ENCODE results near the gene ERBIN.
"Not testable (repeated sequence)": the region's sequence is repeated elsewhere in the genome, so short reads cannot be mapped to it uniquely, and the experiment has no call there.

The ERBIN gene

DNA sequence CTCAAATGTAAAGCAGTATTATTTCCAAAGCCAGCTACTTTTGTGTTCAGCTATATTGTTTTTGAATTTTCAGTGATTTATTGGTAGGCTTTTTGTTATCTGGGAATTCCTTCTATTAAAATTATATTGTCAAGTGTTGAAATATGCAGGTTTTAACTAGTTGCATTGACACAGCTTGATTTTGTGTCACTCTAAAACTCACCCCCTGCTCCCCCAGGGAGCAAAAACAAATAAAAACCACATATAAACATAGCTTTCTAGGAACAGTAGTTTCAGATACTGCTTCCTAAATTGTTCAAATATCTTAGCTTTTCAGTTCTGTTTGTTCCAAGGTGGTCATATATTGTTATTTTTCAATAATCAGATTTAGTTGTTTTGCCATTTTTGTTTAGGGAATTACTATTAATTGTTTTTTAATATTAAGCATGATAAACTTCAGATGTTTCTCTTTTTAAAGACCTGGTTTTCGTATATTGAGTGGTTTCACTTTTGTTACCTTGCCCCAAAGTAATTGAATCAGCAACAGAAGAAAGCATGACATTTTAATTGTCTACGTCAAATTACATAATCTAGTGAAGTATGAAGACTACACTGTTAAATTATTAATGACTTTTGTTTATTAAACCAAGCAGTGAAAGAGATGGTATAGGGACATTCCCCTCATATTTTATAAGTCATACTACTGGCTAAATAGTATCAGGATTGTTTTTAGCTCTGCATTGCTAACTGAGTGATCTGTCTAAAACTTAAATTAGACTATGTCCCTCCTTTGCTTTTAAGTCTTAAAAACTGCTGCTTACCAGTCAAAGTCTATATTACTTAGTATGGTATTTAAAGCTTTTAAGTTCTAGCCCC is 43.4 kb downstream of the ERBIN start:
- peak; percentile 21 for DNase-seq

DNA sequence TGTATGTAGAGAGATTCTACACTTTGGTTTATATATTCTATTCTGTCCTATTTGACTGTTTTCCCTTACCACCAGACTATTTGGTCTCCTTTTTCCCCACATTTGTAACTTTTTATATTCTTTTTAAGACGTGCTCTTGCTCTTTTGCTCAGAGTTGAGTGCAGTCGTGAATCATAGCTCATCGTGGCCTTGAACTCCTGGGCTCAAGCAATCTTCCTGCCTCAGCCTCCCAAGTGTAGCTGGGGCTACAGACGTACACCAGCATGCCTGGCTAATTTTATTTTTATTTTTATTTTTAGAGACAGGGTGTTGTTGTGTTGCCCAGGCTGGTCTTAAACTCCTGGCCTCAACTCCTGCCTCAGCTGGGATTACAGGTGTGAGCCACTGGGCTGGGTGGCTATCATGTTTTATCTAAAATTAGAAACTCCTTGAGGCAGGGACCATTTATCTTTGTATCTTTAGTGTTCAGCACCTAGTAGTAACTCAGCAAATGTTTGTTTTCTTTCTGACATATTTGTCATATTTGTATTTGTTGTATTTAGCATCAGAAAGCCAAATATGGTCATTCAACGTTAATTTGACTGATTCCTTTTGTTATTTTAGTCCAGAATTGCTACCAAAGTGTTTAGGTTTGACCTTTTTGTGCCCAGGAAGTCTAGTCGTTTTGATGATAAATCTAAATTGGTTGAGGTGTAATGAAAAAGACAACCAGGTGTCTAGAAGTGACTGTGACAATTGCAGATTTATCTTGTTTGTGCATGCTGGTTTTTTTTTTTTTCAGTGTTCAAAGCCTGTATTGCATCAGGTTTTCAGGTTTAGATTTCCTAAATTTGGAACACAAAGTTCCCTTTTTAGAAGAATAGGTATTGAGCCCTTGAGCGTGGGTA is 44.3 kb downstream of the ERBIN start:
- DNase-seq, result peak; percentile 34

DNA sequence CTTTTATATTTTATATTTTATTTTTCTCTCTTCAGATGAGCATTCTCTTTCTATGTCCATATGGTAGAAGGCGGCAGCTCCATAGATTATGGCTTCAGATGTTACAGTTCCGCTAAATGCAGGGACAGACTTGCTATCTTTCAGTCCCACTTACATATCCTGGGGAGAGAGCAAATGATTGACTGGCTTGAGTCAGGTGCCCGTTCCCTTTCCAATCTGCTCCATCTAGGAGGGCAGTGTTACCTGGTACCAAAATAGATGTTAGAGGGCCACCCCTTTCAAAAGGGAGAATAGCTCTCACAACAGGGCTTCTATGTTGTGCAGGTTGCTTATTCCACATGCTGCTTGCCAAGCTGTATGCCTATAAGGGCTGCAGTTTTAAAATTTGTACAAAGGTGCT is 45.3 kb downstream of the ERBIN start:
- DNase-seq, result no peak

DNA sequence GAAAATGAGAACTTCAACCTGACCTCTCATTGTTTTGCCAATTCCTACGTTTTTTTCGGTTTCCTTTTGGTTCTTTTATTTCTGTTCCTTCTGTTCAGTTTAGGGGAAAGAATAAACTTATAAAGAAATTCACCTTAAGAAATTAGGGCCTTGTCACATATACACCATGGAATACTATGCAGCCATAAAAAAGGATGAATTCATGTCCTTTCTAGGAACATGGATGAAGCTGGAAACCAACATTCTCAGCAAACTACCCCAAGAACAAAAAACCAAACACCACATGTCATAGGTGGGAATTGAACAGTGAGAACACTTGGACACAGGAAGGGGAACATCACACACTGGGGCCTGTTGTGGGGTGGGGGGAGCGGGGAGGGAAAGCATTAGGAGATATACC is 46.5 kb downstream of the ERBIN start:
- DNase-seq, result not testable (repeated sequence)

DNA sequence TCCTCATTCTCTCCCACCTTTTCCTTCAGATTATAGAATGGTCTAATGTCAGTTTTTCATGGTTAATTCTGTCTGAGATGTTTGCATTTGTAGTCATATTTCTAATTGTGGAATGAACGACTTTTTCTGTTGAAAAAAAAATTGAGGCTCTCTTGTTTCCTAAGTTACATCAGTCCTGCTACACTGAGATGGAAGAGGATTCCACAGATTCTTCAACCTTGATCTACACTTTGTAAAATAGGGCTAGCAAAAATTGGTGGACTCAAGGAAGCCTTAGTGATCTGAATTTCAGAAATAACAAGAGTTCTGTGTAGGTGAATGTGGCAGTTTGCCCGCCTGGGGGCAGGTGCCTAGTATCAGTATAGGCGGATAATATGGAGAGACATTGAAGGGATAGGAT is 51.9 kb downstream of the ERBIN start:
- DNase-seq, result no peak

DNA sequence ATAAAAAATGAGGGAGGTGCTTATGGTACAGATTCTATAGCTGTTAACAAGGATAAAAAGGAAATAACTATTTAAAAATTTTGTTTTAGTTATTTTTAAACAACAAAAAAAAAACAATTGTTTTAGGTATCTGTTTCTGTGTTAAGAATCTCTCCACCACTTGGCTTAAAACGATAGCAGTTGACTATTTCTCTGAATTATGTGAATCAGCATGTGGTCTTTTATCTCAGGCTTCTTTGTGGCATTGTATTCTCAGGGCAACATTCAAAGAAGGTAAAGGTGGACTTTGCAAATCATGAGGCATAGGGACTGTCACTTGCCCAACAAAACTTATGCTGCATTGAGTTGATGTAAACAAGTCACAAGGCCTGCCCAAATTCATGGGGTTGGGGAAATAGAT is 55.2 kb downstream of the ERBIN start:
- peak; percentile 59 for DNase-seq

DNA sequence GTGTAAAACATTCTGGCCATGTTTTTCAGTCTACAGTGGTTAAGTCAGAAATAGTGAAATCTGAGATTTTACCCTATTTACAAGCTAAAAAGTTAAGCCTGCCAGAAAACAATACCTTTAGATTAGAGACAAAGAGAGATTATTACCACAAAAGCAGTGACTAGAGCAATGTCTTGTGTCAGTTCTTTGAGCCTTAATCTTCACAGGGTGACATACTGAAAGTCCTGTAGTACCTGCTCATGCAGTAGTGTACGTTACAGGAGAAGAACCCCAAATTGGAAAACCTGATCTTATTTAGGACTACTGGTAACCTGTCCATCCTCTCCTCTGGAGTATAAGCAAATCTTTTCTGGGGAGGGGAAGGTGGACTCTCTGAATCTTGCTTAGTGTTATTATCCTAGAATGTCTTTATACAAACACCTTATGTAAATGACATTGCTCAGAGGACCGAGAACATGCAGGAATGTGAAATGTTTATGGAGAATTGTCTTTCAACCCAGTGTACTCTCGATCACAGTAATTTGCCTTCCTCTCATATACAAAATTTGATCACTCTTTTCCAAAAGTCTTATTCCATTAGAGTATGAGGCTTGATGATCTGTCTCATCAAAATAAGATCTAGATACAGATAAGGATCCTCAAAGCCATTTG is 55.7 kb downstream of the ERBIN start:
- no peak for DNase-seq

DNA sequence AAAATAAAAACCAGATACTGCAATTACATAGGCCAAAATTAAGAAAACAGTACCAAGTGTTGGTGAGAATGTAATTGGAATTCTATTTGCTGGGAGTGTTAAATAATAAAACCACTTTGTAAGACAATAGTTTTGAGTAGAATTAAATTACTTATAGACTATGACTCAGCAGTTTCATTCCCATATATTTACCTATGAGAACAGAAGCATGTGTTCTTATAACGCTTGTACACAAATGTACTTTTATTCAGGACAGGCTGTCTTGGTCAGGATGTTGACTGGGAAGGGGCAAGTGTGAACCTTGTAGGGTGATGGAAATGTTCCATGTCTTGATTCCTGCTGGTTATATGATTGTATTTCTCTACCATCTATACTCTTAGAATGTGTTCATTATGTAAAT is 56.3 kb downstream of the ERBIN start:
- no peak for DNase-seq

DNA sequence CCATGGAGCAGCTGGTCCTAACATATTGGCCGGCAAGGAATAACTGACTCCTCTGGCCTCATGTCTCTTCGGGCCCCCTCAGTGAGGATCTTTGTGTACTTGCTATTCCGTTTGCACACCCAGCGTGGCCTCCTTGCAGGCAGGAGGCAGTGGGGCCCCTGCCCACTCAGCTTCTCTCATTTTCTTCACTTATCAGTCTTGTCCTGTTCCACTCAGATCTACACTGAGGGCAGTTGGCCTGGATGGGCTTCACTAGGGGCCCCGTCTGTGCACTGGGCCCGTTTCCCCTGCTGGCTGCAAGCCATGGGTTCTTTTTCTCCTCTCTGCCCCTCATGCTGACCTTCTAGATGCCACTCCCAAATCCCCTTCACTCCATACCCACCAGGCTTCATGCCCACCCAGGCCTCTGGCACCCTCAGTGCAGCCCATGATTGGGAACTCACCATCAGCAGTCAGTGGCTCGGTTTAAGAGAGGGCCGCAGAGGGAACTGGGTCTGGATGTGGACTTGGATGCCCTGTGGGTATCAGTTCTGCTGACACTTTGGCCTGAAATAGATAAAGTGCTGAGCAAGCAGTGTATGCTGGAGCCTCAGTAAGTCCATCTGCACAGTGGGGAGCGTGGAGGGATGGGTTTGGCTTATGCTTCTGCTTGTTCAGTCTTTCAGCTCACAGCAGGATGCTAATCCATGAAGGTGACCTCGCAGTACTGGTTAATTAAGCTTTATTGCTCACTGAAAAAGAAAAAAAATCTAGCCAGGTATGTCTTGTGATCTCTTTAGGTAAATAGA is 57.9 kb downstream of the ERBIN start:
- no peak for DNase-seq

DNA sequence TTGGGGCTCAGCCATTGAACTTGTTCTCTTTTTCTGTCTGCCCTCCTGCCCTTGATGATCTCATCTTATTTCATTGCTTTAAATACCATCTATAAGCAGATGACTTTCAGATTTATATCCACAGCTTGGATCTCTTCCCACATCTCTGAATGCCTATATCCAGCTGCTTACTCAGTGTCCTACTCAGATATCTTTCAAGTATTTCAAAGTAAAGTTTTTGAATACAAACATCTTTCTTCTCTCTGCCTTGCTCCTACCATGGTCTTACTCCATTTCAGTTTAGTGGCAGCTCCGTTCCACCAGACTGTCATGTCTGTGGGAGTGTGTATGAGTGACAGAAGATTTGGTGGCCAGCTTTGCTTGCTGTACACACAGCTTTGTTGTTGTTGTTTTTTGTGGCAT is 59.7 kb downstream of the ERBIN start:
- peak; percentile 27 for DNase-seq

DNA sequence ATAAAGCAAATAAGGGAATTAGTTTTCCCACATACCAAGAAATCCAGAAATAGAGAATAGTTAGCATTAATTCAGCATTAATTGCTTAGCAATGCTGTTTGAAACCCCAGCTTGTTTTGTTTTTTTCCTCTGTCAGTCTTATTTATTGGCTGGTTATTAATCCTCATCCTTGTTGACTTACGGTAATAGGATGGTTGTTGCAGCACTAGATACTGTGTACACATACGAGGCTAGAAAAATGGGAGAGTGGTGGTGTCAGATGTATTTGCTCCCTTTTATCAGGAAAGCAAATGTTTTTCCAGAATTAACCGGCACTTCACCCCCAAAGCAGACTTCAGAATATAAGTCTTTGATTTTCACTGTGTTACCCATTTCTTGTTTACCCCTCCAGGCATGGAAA is 60.4 kb downstream of the ERBIN start:
- no peak for DNase-seq

DNA sequence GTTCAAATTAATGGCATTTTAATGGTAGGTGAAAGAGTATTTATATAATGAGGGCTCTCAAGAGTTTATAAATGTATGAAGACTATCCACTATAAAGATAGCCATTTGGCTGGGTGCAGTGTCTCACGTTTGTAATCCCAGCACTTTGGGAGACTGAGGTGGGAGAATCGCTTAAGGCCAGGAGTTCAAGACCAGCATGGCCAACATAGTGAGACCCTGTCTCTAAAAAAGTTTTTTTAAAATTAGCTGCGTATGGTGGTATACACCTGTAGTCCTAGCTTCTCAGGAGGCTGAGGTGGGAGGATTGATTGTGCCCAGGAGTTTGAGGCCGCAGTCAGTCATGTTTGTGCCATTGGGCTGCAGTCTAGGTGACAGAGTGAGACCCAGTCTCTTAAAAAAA is 61.6 kb downstream of the ERBIN start:
- no peak for DNase-seq

DNA sequence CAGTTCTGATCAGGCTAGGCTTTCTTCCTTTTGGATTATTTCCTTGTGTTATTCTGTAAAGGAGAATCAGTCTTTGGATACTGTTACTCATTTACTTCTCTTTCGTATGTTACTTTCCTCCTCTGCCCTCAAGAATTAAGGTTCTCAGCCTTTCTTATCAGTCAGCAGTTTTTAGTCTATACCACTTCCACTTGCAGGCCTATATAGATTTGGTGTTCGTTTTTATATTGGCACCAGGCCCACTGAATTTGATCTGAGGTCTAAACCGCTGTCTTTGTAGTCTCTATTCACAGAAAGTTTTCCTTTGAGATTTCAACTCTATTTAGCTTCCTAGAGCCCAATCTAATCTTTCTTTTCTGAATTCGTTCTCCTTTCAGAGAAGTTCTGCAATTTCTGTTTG is 62.8 kb downstream of the ERBIN start:
- peak; percentile 96 for DNase-seq

DNA sequence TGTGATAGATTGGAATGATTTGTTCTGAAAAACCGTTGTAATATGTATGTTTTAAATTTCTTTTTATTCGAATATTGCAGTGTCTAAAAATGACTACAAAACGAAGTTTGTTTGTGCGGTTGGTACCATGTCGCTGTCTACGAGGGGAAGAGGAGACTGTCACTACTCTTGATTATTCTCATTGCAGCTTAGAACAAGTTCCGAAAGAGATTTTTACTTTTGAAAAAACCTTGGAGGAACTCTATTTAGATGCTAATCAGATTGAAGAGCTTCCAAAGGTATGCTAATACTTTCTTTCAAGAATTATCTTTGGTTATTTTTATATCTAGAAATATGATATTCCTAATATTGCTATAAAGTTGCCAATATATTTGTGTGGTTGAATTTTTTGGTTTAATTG is 66.3 kb downstream of the ERBIN start:
- no peak for DNase-seq

DNA sequence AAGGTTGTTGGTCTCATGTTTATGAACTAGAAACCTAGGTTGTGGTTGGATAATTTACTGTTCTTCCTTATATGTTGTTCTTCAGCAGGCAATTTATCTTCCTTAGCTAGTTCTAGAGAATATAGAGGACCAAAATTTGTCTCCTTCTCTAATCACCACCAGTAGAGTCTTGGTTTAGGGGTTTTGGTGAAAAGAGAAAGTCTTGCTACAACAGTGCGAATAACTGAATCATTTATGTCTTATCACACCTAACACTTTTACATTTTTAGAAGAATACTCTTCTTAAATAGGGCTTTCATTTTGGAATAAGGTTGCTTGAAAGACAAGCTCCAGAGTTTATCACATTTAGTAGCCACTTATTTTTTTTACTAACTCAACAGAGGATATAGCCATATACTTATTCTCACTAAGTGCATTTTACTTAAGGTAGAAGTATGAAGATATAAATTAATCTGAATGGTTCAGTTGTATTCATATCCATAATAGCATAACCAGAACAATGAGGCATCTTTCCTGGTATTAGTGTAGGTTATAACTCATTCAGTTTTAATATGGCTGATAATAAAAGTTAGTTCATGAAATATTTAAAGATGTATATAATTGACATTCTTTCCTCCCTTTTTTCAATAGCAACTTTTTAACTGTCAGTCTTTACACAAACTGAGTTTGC is 67.9 kb downstream of the ERBIN start:
- no peak for DNase-seq

DNA sequence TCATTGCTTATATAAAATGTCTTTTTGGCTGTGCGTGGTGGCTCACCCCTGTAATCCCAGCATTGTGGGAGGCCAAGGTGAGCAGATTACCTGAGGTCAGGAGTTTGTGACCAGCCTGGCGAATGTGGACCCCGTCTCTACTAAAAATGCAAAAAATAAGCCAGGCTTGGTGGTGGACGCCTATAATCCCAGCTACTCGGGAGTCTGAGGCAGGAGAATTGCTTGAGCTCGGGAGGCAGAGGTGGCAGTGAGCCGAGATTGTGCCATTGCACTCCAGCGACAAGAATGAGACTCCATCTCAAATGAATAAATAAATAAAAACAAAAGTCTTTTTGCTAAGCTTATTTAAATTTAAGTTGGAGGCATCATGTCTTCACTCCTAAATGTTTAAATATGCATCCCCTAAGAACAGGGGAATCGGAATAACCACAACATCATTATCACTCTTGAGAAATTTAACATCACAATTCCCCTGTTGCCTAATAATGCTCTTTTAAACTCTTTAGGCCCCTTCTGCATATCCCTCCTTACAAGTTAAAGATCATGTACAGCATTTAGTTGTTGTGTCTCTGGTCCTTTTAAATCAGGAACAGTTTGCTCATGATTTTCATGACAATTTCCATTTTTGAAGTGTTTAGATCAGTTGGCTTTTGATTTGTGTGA is 72.8 kb downstream of the ERBIN start:
- no peak for DNase-seq

DNA sequence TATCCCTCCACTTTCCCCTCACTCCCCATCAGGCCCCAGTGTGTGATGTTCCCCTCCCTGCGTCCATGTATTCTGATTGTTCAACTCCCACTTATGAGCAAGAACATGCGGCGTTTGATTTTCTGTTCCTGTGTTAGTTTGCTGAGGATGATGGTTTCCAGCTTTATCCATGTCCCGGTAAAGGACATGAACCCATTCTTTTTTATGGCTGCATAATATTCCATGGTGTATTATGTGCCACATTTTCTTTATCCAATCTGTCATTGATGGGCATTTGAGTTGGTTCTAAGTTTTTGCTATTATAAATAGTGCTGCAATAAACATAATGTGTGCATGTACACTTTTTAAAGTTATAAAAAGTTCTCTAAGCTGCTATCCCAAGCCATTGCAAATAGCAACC is 75.6 kb downstream of the ERBIN start:
- DNase-seq, result no peak

DNA sequence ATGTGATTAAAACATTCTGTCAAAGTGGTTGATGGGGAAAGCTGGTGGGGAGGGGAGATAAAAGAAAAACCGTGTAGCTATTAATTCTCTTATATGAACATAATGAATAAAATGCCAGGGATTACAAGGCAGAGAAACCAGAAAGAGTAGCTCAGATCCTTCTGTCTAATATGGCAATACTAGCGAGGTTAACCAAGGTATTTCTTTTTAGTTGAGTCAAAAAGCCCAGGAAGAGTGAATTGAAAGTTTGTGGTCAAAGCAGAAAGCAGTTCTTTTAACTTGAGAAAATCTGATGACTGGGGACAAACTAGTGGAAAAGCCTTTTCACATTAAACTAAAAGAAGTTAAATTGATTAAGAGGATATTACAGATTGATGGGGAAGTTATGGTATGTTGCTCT is 76.0 kb downstream of the ERBIN start:
- no peak for DNase-seq

DNA sequence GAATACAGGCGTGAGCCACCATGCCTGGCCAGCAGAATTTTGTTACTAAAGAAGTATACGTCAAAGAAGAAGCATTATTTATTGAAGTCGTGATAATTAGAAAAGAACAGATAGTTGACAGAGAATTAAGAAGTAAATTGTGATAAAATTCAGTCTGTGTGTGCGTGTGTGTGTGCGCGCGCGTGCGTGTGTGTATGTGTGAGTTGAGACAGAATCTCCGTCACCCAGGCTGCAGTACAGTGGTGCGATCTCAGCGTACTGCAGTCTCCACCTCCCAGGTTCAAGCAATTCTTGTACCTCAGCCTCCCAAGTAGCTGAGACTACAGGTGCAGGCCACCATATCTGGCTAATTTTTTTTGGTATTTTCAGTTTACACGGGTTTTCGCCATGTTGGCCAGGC is 77.8 kb downstream of the ERBIN start:
- DNase-seq, result no peak

DNA sequence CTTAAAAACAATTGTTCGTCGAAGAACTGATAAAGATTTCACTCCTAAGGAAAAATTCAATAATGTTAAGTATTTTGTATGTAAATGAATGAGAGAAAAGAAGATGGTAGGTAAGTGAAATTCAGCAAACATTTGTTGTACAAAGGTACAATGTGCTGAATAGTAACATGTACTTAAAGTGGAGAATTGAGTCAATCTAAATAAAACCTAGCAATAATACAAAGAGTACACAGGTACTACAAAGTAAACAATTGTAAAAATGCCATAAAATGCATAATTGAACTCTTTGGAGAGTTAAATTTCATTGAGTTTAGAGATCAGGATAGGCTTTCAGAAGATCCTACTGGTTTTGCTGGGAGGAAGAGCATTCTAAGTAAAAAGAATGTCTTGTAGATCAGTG is 82.9 kb downstream of the ERBIN start:
- DNase-seq, result no peak

DNA sequence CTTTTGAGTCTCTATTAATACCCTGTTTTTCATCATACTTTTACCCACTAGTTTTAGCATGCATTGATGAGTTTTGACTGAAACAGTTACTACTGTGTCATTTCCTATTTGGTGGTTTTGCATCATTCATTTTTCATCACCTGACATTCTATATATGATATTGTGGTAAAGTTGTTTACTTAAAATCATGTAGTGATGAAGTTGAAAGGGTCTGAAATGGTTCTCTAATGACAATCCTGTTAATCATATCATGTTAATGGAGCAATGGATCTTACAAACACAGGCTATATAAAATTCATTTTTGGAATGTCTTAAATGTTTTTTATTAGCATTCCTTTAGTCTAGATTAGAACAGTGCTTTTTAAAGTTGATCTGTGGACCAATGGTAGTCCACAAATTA is 84.1 kb downstream of the ERBIN start:
- no peak for DNase-seq

DNA sequence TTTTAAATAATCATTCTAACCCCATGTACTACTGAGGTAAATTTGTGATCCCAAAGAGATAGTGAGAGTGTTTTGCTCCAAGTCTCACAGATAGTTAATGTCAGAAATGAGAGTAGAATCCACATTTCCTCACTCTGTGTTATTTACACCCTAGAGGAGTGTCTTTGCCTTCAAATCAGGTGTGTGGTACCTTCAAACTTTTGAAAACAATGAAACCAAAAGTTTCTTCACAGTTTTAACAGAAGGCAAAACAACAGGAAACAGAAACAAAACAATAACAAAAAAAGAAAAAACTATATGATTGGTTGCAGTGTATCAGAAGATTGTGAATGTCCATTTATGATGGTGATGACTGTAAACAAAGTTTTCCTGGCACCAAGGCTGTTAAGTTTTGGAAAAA is 85.9 kb downstream of the ERBIN start:
- no peak for DNase-seq

Measured in OCI-M1 (cell line).